KOPT-K1 (cell line): ENCODE measurements around the gene MRPL17.

Experiments used
- H3K27ac ChIP-seq: fragments of 200-600 bp; sonication (generic); 2 replicates; pipeline ENCODE4 v1.5.1; 2016; ENCODE audit warnings: antibody characterized with exemption, mild to moderate bottlenecking, low read depth, low read length; ENCODE audit not compliant: poor library complexity, severe bottlenecking
- H3K36me3 ChIP-seq: fragments of 200-600 bp; sonication (generic); 2 replicates; pipeline ENCODE4 v1.5.1; 2017; ENCODE audit warnings: antibody characterized with exemption, mild to moderate bottlenecking, low read length, moderate library complexity; ENCODE audit not compliant: insufficient read depth
- H3K9me3 ChIP-seq: fragments of 200-600 bp; sonication (generic); 2 replicates; pipeline ENCODE4 v1.5.1; 2017; ENCODE audit warnings: antibody characterized with exemption, low read length, mild to moderate bottlenecking; ENCODE audit not compliant: insufficient read depth, poor library complexity, severe bottlenecking

The MRPL17 gene

DNA sequence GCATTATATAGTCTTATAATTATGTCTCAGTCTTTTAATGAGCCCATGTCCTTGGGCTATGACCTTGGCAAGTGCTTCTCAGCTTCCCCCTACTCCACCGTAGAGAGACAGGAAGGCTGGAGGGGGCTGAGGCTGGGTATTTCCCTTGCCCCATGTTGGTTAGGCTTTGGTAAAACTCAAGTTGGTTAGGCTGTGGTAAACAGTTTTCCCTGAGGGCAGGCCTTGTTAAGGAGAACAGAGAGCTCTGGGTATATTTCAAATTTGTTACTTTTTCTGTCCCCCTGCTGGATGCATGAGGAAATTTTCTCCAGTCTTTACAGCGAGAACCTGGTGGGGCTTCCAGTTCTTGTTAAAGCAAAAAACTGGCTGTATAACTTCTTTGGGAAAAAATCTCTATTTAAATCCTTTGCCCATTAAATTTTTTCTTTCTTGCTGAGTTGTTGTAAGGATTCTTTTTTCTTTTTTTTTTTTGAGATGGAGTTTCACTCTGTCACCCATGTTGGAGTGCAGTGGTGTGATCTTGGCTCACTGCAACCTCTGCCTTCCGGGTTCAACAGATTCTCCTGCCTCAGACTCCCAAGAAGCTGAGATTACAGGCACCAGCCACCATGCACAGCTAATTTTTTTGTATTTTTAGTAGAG lies 15.3 kb downstream of the MRPL17 start:
- Histone ChIP-seq H3K9me3 (no peaks in the 10 kb centered on the region), H3K36me3 (no peaks in the 10 kb centered on the region), H3K27ac (peak overlapping the region; percentile 8)

- Histone ChIP-seq H3K27ac (no peak overlapping the region), H3K36me3 (no peaks in the 10 kb centered on the region), H3K9me3 (no peaks in the 10 kb centered on the region)
Measured at GRCh38 chr11:6666302-6667183, 16.6 kb downstream of the MRPL17 start.

GRCh38 chr11:6664551-6664950 lies 18.6 kb downstream of the MRPL17 start:
- Histone ChIP-seq H3K36me3 (no peaks in the 10 kb centered on the region), H3K27ac (no peak overlapping the region), H3K9me3 (no peaks in the 10 kb centered on the region)

DNA sequence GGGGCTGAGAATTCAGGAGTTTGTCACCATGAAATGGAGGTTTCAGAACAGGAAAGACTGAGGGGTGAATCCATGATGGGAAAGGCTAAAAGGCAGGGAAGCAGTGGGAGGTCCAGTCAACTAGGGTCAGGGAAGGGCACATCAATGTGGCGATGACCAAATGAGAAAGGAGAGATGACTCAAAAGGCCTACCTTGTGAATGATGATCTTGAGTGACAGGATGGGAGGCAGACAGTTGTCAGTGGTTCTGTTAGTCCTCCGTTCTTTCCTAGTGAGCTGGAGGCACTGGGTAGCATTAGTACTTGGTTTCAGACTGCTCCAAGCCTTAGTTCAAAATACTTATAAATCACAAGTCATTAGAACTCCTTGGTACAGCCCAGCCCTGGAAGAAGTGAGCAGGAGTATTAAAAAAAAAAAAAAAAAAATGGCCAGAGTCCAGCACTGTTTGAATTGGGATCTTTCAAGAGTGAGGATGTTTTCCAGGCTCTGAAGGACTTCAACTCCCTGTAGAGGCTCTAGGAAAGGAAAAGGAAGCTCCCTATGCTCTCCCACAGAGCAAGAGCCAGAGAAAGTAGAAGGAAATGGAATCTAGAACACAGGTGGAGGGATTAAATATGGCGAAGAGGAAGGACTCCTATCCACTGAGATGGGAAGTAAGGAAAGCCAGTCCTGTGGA lies 19.2 kb downstream of the MRPL17 start:
- no peaks in the 10 kb centered on the region for H3K9me3 ChIP-seq
- no peaks in the 10 kb centered on the region for H3K36me3 ChIP-seq
- H3K27ac ChIP-seq, result no peak overlapping the region

GRCh38 chr11:6660712-6661111 lies 22.4 kb downstream of the MRPL17 start:
- Histone ChIP-seq H3K9me3 (no peaks in the 10 kb centered on the region), H3K27ac (no peak overlapping the region), H3K36me3 (no peaks in the 10 kb centered on the region)

DNA sequence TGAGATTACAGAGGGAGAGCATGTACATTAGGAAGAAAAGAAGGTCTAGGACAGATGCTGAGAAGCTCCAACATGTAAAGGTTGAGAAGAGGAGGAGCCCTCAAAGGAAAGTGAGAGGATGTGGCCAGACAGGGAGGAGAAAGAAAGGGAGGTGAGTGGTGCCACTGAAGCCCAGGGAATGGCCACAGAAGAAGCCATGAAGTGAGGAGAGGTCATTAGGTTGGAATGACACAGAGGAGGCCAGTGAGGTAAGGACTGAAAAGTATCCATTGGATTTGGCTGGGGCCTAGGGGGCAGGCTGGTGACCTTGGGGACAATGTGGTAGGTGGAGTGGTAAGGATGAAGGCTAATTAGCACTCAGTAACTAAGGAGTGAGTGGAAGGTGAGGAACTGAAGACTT lies 24.5 kb downstream of the MRPL17 start:
- Histone ChIP-seq H3K27ac (no peak overlapping the region), H3K9me3 (no peaks in the 10 kb centered on the region), H3K36me3 (no peaks in the 10 kb centered on the region)

GRCh38 chr11:6657346-6657745 lies 25.8 kb downstream of the MRPL17 start:
- no peak overlapping the region for H3K27ac ChIP-seq
- no peaks in the 10 kb centered on the region for H3K36me3 ChIP-seq

DNA sequence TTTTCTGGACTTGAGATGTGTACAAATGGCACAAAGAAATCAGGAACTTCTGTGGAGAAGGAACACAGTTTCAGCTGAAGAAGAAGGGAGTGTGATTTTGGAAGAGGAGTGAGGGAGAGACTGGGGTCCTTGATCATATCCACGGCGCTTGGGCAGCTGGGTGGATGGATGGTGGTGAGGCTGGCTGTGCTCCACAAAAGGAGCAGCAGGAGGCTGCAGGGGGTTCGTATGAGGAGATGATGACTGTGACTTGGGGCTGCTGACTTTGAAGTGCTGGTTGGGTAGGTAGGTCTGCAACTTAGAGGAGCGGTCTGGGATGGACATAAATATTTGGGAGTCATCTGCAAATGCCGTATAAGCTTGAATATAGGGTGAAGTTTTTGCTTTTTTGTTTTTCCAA lies 26.2 kb downstream of the MRPL17 start:
- Histone ChIP-seq H3K9me3 (no peaks in the 10 kb centered on the region), H3K27ac (no peak overlapping the region), H3K36me3 (no peaks in the 10 kb centered on the region)

More at GRCh38 chr11:6657346-6657745, 25.8 kb downstream of the MRPL17 start:
- no peaks in the 10 kb centered on the region for H3K9me3 ChIP-seq

- Histone ChIP-seq H3K9me3 (no peaks in the 10 kb centered on the region), H3K27ac (no peak overlapping the region)
Measured at GRCh38 chr11:6656584-6656915, 26.6 kb downstream of the MRPL17 start.

GRCh38 chr11:6655790-6656583 lies 27.2 kb downstream of the MRPL17 start, which contains the start of gene DCHS1:
TSS of gene DCHS1 (minus strand) at chr11:6655809. CDS start at chr11:6641613, 14,196 bp downstream.
- no peaks in the 10 kb centered on the region for H3K36me3 ChIP-seq
- H3K27ac ChIP-seq, result peak within 1 kb of the TSS; percentile 8
- H3K9me3 ChIP-seq, result no peaks in the 10 kb centered on the region

More at GRCh38 chr11:6656584-6656915, 26.6 kb downstream of the MRPL17 start:
- H3K36me3 ChIP-seq, result no peaks in the 10 kb centered on the region

DNA sequence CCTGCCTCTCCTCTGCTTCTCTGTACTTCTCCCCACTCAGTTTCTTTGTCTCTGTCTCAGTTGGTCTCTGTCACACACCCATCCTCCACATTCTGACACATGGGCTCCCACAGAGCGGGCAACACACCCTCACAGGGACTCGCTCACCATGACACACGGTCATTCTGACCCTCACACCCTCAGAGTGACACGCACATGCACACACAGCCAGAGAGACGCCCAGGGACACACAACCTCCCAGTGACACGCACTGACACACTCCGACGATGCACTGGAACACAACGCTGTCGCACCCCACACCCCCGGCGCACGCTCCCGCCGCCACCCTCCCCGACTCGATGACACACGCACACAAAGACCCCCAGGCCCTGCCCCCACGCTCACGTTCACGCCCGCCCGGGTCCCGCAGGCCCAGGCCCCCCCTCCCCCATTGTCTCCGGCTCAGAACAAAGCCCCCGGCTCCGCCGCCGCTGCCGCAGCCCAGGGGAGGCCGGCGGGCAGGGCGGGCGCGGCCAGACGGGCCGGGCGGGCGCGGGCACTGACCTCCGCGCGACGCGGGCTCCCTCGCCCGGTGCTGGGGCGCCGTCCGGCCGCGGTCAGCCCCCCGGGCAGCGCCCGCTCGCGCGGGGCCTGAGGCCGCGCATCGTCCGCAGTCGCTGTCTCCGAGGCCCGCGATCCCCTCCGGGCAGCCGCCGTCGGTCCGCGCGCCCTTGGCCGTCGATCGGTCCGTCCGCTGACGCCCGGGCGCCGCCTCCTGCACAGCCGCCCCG lies 27.9 kb downstream of the MRPL17 start:
- Histone ChIP-seq H3K27ac (no peak overlapping the region), H3K36me3 (no peaks in the 10 kb centered on the region), H3K9me3 (no peaks in the 10 kb centered on the region)

GRCh38 chr11:6654281-6655019 lies 28.7 kb downstream of the MRPL17 start:
- H3K27ac ChIP-seq, result no peak overlapping the region
- H3K9me3 ChIP-seq, result no peaks in the 10 kb centered on the region
- H3K36me3 ChIP-seq, result no peaks in the 10 kb centered on the region

GRCh38 chr11:6653656-6654055 lies 29.5 kb downstream of the MRPL17 start:
- no peak overlapping the region for H3K27ac ChIP-seq
- H3K36me3 ChIP-seq, result no peaks in the 10 kb centered on the region
- H3K9me3 ChIP-seq, result no peaks in the 10 kb centered on the region

GRCh38 chr11:6653097-6653496 lies 30.0 kb downstream of the MRPL17 start:
- no peaks in the 10 kb centered on the region for H3K36me3 ChIP-seq
- no peaks in the 10 kb centered on the region for H3K9me3 ChIP-seq
- H3K27ac ChIP-seq, result no peak overlapping the region
